H1 (cell line): ENCODE measurements around the gene DNAAF3.
"Not testable (repeated sequence)": the region's sequence is repeated elsewhere in the genome, so short reads cannot be mapped to it uniquely, and the experiment has no call there.

Experiments
- BRCA1 ChIP-seq: IDR thresholded peaks from 2 replicates; pipeline ENCODE4 v1.6.1; 2012; ENCODE audit warnings: low read depth, low read length, improper control_type of control experiment
- CEBPB ChIP-seq: IDR thresholded peaks from 2 replicates; pipeline ENCODE4 v1.6.1; 2012; ENCODE audit warnings: low read depth, low read length
- CHD2 ChIP-seq: IDR thresholded peaks from 2 replicates; pipeline ENCODE4 v1.6.1; 2012; ENCODE audit warnings: low read length, improper control_type of control experiment
- CTCF ChIP-seq, 3 experiments: IDR thresholded peaks; 1 replicate in 2 of 3; 2 replicates in 1 of 3; pipeline versions ENCODE4 v1.5.1 to v1.6.1; 2011; ENCODE audit warnings: low read length in 3 of 3, mild to moderate bottlenecking in 3 of 3, inconsistent platforms in 2 of 3, low read depth in 1 of 3, moderate library complexity in 1 of 3; ENCODE audit not compliant: insufficient read depth in 1 of 3; ENCODE audit errors: control extremely low read depth in 1 of 3
- E2F6 ChIP-seq: IDR thresholded peaks from 2 replicates; pipeline ENCODE4 v1.6.1; 2012; ENCODE audit warnings: inconsistent platforms
- EGR1 ChIP-seq: IDR thresholded peaks from 2 replicates; pipeline ENCODE4 v1.6.1; 2011; ENCODE audit warnings: low read depth, low read length, borderline replicate concordance
- EZH2 ChIP-seq: fragments of 200-600 bp; sonication (generic); IDR thresholded peaks from 2 replicates; pipeline ENCODE4 v1.7.1; 2012; ENCODE audit warnings: low read depth, mild to moderate bottlenecking, moderate library complexity, low read length, inconsistent platforms; ENCODE audit not compliant: severe bottlenecking
- GABPA ChIP-seq: IDR thresholded peaks from 2 replicates; pipeline ENCODE4 v1.6.1; 2011; ENCODE audit warnings: mild to moderate bottlenecking, low read length, moderate library complexity, borderline replicate concordance; ENCODE audit not compliant: insufficient read depth
- GTF2F1 ChIP-seq: IDR thresholded peaks from 2 replicates; pipeline ENCODE4 v1.6.1; 2012; ENCODE audit warnings: low read depth, low read length, improper control_type of control experiment, borderline replicate concordance
- JUN ChIP-seq: IDR thresholded peaks from 2 replicates; pipeline ENCODE4 v1.6.1; 2011; ENCODE audit warnings: low read depth, mild to moderate bottlenecking, improper control_type of control experiment, low read length
- POLR2A ChIP-seq, 2 experiments: IDR thresholded peaks; 1 replicate in 1 of 2; 2 replicates in 1 of 2; pipeline ENCODE4 v1.6.1; 2011; ENCODE audit warnings: low read depth in 2 of 2, low read length in 2 of 2, mild to moderate bottlenecking in 2 of 2; ENCODE audit errors: control extremely low read depth in 1 of 2
- SIN3A ChIP-seq, 2 experiments: IDR thresholded peaks in 1 of 2; conservative IDR thresholded peaks in 1 of 2; 2 replicates each; pipeline ENCODE4 v1.6.1; 2011 to 2012; ENCODE audit warnings: low read length in 2 of 2, improper control_type of control experiment in 1 of 2, low read depth in 1 of 2, mild to moderate bottlenecking in 1 of 2
- TAF1 ChIP-seq: IDR thresholded peaks from 2 replicates; pipeline ENCODE4 v1.6.1; 2011; ENCODE audit warnings: mild to moderate bottlenecking, low read depth, low read length

GRCh38 chr19:55155784-55156183 lies 10.6 kb downstream of the DNAAF3 start:
- TF ChIP-seq CHD2; CEBPB; CTCF (IDR thresholded peaks at IDR 0.05; ENCODE audit: control extremely low read depth in 1 of 3, insufficient read depth in 1 of 3, low read depth in 1 of 3, low read length in 3 of 3); GABPA; JUN; EGR1; E2F6; SIN3A (conservative IDR thresholded peaks at IDR 0.05 in 1 of 2, IDR thresholded peaks at IDR 0.05 in 1 of 2; ENCODE audit: low read depth in 1 of 2, low read length in 2 of 2); TAF1; EZH2; GTF2F1; BRCA1; POLR2A (IDR thresholded peaks at IDR 0.05; ENCODE audit: control extremely low read depth in 1 of 2, low read depth in 2 of 2, low read length in 2 of 2): not testable (repeated sequence)
